Vagina (tissue), 2 donors: ENCODE results near the gene CDC7. TPM values are rescaled to one million over a fixed set of nuclear protein-coding genes. Genes with fewer than 3 reads are reported as not detected.

Experiments used
- DNase-seq, 2 donors: peaks; one replicate each; pipeline ENCODE4 v3.0.0-alpha.2; 2017; ENCODE audit errors: extremely low spot score in 2 of 2
- H3K27ac ChIP-seq: fragments of 200-600 bp; sonication (generic); one replicate; pipeline ENCODE4 v1.5.1; 2019
- H3K27me3 ChIP-seq: fragments of 200-600 bp; sonication (generic); one replicate; pipeline ENCODE4 v1.5.1; 2019
- H3K36me3 ChIP-seq, 2 donors: fragments of 200-600 bp; sonication (generic); one replicate each; pipeline ENCODE4 v1.5.1; 2017 to 2019
- H3K4me1 ChIP-seq: fragments of 200-600 bp; sonication (generic); one replicate; pipeline ENCODE4 v1.5.1; 2019
- H3K4me3 ChIP-seq, 2 donors: fragments of 200-600 bp; sonication (generic); 1 replicate in 1 of 2; 2 replicates in 1 of 2; pipeline ENCODE4 v1.5.1; 2016 to 2019
- H3K9me3 ChIP-seq: fragments of 200-600 bp; sonication (generic); one replicate; pipeline ENCODE4 v1.5.1; 2019
- POLR2A ChIP-seq, 2 donors: fragments of 450-650 bp; IDR thresholded peaks; one replicate each; pipeline ENCODE4 v1.6.1; 2017; ENCODE audit warnings: antibody characterized with exemption in 2 of 2, mild to moderate bottlenecking in 2 of 2, moderate library complexity in 2 of 2
- POLR2AphosphoS5 ChIP-seq, 2 donors: sonication (generic); formaldehyde crosslinking; IDR thresholded peaks; one replicate each; pipeline ENCODE4 v1.9.0; 2017; ENCODE audit warnings: antibody characterized with exemption in 2 of 2, mild to moderate bottlenecking in 2 of 2, low read depth in 1 of 2; ENCODE audit not compliant: insufficient read depth in 1 of 2
- intact Hi-C: fragments of 100-400 bp; cut with DNase I; formaldehyde crosslinking; loops from one replicate; pipeline ENCODE4 v1.15.1; 2023
- total RNA-seq: library from RNA; depleted of rRNA; stranded (reverse); fragments of >200 nt; gene quantifications from one replicate; pipeline ENCODE4 v1.2.3, GENCODE V29; 2016
- TF ChIP-seq, protein P1 (sequence below), 3 experiments: fragments of 450-650 bp in 2 of 3; fragments of 200-600 bp in 1 of 3; sonication (generic) in 1 of 3; IDR thresholded peaks; one replicate each; pipeline ENCODE4 v1.5.1; 2017 to 2019; ENCODE audit warnings: antibody characterized with exemption in 3 of 3, mild to moderate bottlenecking in 2 of 3, moderate library complexity in 2 of 3

The CDC7 gene
- total RNA-seq, 1 donor from 2014 or later = 3.4 TPM

DNA sequence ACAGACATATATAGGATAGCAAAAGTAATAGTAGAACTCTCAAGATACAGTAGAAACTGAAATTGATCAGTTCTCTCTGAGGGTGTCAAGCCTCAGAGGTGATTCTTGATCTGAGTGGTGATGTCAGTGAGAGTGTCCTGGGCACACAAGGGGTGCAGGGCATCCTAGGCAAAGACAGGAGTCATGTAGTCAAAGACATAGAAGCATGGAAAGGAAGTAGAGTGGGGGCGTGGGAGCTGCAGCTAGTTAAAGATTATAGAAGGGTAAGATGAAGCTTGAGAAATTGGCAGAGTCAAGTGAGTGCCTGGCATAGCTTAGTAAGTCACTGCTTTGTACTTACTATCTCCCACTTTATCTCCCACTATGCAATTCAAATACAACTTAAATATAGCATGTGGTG lies 22.8 kb downstream of the CDC7 start:
- no peaks in the 10 kb centered on the region for H3K9me3 ChIP-seq
- H3K27ac ChIP-seq = no peak overlapping the region
- H3K4me3 ChIP-seq = no peak overlapping the region
- TF ChIP-seq, protein P1, sequence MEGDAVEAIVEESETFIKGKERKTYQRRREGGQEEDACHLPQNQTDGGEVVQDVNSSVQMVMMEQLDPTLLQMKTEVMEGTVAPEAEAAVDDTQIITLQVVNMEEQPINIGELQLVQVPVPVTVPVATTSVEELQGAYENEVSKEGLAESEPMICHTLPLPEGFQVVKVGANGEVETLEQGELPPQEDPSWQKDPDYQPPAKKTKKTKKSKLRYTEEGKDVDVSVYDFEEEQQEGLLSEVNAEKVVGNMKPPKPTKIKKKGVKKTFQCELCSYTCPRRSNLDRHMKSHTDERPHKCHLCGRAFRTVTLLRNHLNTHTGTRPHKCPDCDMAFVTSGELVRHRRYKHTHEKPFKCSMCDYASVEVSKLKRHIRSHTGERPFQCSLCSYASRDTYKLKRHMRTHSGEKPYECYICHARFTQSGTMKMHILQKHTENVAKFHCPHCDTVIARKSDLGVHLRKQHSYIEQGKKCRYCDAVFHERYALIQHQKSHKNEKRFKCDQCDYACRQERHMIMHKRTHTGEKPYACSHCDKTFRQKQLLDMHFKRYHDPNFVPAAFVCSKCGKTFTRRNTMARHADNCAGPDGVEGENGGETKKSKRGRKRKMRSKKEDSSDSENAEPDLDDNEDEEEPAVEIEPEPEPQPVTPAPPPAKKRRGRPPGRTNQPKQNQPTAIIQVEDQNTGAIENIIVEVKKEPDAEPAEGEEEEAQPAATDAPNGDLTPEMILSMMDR (IDR thresholded peaks at IDR 0.05) = no peak
- TF ChIP-seq POLR2A (IDR thresholded peaks at IDR 0.05) = no peak
- H3K4me1 ChIP-seq = no peaks in the 10 kb centered on the region
- DNase-seq = no peak
- intact Hi-C loops = no loop called here
- H3K27me3 ChIP-seq = no peaks in the 10 kb centered on the region
- H3K36me3 ChIP-seq = no peaks in the 10 kb centered on the region

DNA sequence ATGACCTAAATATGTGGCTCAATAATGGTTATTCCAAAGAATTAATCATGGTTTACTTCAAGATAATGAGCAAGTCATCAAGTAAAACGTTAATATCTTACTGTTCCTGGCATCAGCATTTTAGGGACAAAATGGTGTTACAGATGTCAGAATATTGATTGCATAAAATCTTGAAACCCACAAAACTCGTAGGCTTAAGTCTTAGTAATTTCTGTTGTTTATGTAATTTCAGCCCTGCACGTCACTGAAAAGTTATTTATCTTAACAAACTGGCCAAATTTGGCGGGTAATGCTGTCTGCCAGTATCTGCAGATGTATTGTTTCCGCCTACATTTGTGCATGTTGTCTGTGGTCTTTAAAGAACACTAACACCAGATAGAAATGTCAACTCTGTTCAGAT lies 25.8 kb downstream of the CDC7 start:
- Histone ChIP-seq H3K9me3 (no peaks in the 10 kb centered on the region), H3K4me3 (no peak overlapping the region), H3K36me3 (no peaks in the 10 kb centered on the region), H3K4me1 (no peaks in the 10 kb centered on the region), H3K27me3 (no peaks in the 10 kb centered on the region), H3K27ac (no peak overlapping the region)
- DNase-seq = no peak
- intact Hi-C loops = no loop called here
- no peak for TF ChIP-seq POLR2A (IDR thresholded peaks at IDR 0.05)
- TF ChIP-seq POLR2AphosphoS5 (IDR thresholded peaks at IDR 0.05; ENCODE audit: insufficient read depth in 1 of 2, low read depth in 1 of 2) = peak in 1 of 2 donors; percentile 10
- TF ChIP-seq, protein P1 (IDR thresholded peaks at IDR 0.05) = no peak

DNA sequence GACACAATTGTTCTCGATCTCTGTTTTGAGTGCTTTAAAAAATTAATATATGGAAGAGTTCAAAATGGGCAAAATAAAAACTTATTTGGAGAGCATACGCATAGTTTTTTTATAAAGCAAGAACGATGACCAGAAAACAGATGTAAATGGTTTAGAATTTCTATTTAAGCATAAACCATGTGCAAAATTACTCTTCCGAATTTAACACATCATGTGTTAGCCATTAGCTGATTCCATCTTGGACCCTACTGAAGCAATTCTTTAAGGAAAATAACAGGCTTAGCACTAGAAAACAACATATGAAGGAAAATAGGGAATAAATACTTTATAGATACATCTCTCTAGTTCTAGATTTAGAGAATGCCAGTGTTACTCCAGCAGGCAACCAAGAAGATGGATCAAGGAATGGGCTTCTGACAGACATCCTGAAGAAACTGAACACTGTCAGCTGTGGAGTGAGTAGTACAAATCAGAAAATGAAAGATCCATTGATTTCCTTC lies 26.7 kb downstream of the CDC7 start:
- H3K9me3 ChIP-seq = no peaks in the 10 kb centered on the region
- no peak for TF ChIP-seq POLR2A (IDR thresholded peaks at IDR 0.05)
- TF ChIP-seq, protein P1 (IDR thresholded peaks at IDR 0.05) = no peak
- no peak for TF ChIP-seq POLR2AphosphoS5 (IDR thresholded peaks at IDR 0.05; ENCODE audit: insufficient read depth in 1 of 2, low read depth in 1 of 2)
- H3K27ac ChIP-seq = peak overlapping the region; percentile 46
- no peaks in the 10 kb centered on the region for H3K4me1 ChIP-seq
- DNase-seq = no peak
- no peaks in the 10 kb centered on the region for H3K36me3 ChIP-seq
- no peak overlapping the region for H3K4me3 ChIP-seq
- intact Hi-C loops = no loop called here
- no peaks in the 10 kb centered on the region for H3K27me3 ChIP-seq

DNA sequence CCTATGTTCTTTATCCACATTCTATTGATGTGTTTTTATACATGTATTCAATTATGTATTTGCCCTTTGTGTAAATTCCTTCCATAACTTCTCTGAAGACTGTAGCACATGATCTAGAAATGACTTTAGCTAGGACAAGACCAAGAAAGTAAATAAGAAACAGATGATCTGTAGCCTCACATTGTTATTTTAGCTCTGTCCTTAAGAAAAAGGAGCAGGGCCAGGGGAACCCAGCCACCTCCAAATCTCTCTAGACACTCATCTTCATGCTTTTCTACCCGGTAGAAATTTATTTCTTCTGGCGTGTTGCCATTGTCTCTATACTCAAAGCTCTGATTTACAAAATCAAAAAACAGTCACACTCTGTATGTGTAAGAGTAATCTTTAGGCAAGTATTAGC lies 27.1 kb downstream of the CDC7 start:
- Histone ChIP-seq H3K27me3 (no peaks in the 10 kb centered on the region), H3K36me3 (no peaks in the 10 kb centered on the region), H3K27ac (peak overlapping the region; percentile 46), H3K4me3 (no peak overlapping the region), H3K9me3 (no peaks in the 10 kb centered on the region), H3K4me1 (no peaks in the 10 kb centered on the region)
- DNase-seq = no peak
- intact Hi-C loops = no loop called here
- TF ChIP-seq, protein P1 (IDR thresholded peaks at IDR 0.05) = no peak
- TF ChIP-seq POLR2A (IDR thresholded peaks at IDR 0.05) = no peak

DNA sequence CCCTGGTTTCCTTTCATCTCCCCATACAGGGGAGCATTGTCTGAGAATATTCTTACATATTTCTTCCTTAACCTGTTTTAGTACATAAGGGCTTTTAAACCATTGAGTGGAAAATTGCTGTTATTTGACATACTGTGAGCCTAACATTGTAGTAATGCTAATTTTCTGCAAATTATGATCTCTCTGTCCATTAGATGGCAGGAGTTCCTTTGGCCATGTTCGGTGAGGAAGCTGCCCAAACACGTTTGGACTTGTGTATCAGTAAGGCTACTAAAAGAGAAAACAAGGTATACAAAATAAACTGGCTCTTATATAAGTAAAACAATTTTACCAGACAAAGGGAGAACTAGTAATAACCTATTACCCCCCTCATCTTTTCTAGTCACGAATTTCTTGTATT lies 29.2 kb downstream of the CDC7 start:
- H3K36me3 ChIP-seq = no peaks in the 10 kb centered on the region
- no peak for DNase-seq
- intact Hi-C loops = no loop called here
- peak in 1 of 2 donors; percentile 21 for TF ChIP-seq POLR2AphosphoS5 (IDR thresholded peaks at IDR 0.05; ENCODE audit: insufficient read depth in 1 of 2, low read depth in 1 of 2)
- TF ChIP-seq, protein P1 (IDR thresholded peaks at IDR 0.05) = no peak
- no peaks in the 10 kb centered on the region for H3K27me3 ChIP-seq
- no peak overlapping the region for H3K4me3 ChIP-seq
- H3K9me3 ChIP-seq = no peaks in the 10 kb centered on the region
- H3K27ac ChIP-seq = no peak overlapping the region
- H3K4me1 ChIP-seq = no peaks in the 10 kb centered on the region
